CD4-positive, alpha-beta T cell (primary cell): ENCODE measurements around the gene SORCS2. TPM values are rescaled to one million over a fixed set of nuclear protein-coding genes. Genes with fewer than 3 reads are reported as not detected.

ENCODE experiments used
- ATAC-seq: fragments of 200-7000 bp; cut with Tn5 transposase; one replicate; pipeline ENCODE4 v1.10.0; 2022; ENCODE audit warnings: mild to moderate bottlenecking; ENCODE audit not compliant: poor library complexity
- CTCF ChIA-PET: fragments of 350-600 bp; sonication (Branson Sonifier 250); formaldehyde crosslinking; loops from one replicate; lab custom pipeline; 2021; ENCODE audit warnings: antibody characterized with exemption, inconsistent platforms; lab: Charles Lee
- POLR2A ChIA-PET: fragments of 350-600 bp; sonication (Branson Sonifier 250); formaldehyde crosslinking; loops from one replicate; lab custom pipeline; 2021; ENCODE audit warnings: antibody characterized with exemption, inconsistent platforms; lab: Charles Lee
- DNase-seq, 14 experiments: peaks; one replicate each; pipeline ENCODE4 v3.0.0-alpha.2; 2013 to 2020; ENCODE audit warnings: mixed read lengths in 2 of 14
- H3K27ac ChIP-seq, 2 donors: one replicate each; pipeline versions ENCODE4 v1.5.1 to v1.7.0; 2013; ENCODE audit warnings: low read length in 2 of 2, low read depth in 1 of 2, mild to moderate bottlenecking in 1 of 2
- H3K27me3 ChIP-seq, 2 experiments: 1 replicate in 1 of 2; 2 replicates in 1 of 2; pipeline versions ENCODE4 v1.6.1 to v1.7.0; 2013; ENCODE audit warnings: low read length in 2 of 2, control low read depth in 1 of 2, mild to moderate bottlenecking in 1 of 2, moderate library complexity in 1 of 2; ENCODE audit not compliant: insufficient read depth in 2 of 2, control insufficient read depth in 1 of 2
- H3K36me3 ChIP-seq: one replicate; pipeline ENCODE4 v1.6.1; 2013; ENCODE audit warnings: low read length, control low read depth; ENCODE audit not compliant: insufficient read depth
- H3K4me1 ChIP-seq: one replicate; pipeline ENCODE4 v1.6.1; 2013; ENCODE audit warnings: low read length, control low read depth; ENCODE audit not compliant: insufficient read depth
- H3K4me3 ChIP-seq: one replicate; pipeline ENCODE4 v1.5.1; 2013; ENCODE audit warnings: mild to moderate bottlenecking, low read length, moderate library complexity
- H3K9me3 ChIP-seq, 2 experiments: 1 replicate in 1 of 2; 2 replicates in 1 of 2; pipeline versions ENCODE4 v1.6.1 to v1.7.0; 2013; ENCODE audit warnings: low read length in 2 of 2, mild to moderate bottlenecking in 2 of 2, control low read depth in 1 of 2, moderate library complexity in 1 of 2; ENCODE audit not compliant: control insufficient read depth in 1 of 2, insufficient read depth in 1 of 2
- H3K27ac Mint-ChIP-seq: one replicate; pipeline ENCODE4 v1.8.0; 2020; ENCODE audit warnings: mixed read lengths
- H3K27me3 Mint-ChIP-seq: one replicate; pipeline ENCODE4 v1.8.0; 2021; ENCODE audit warnings: mixed read lengths
- H3K36me3 Mint-ChIP-seq: one replicate; pipeline ENCODE4 v1.8.0; 2021; ENCODE audit warnings: low read depth, mixed read lengths
- H3K4me1 Mint-ChIP-seq: one replicate; pipeline ENCODE4 v1.8.0; 2021; ENCODE audit warnings: low read depth, mixed read lengths
- H3K4me3 Mint-ChIP-seq: one replicate; pipeline ENCODE4 v1.8.0; 2020; ENCODE audit warnings: mild to moderate bottlenecking, mixed read lengths
- H3K9me3 Mint-ChIP-seq: one replicate; pipeline ENCODE4 v1.8.0; 2020; ENCODE audit warnings: mixed read lengths
- intact Hi-C, 2 experiments: fragments of 100-400 bp; cut with DNase I in 1 of 2; cut with micrococcal nuclease in 1 of 2; formaldehyde crosslinking; loops; one replicate each; pipeline versions ENCODE4 v1.15.1 to v1.9.0; 2023 to 2025; cut with DNase I, micrococcal nuclease
- total RNA-seq, 174 experiments: library from RNA in 2 of 174; stranded (reverse) in 2 of 174; gene quantifications; one replicate each; pipeline ENCODE4 v1.2.3 and lab custom pipeline; 2021 to 2026
- TF ChIP-seq, protein P1 (sequence below): fragments of 200-600 bp; IDR thresholded peaks from one replicate; pipeline ENCODE4 v1.8.0; 2022; ENCODE audit warnings: antibody characterized with exemption, mild to moderate bottlenecking

The SORCS2 gene
- total RNA-seq, 2 experiments from 2014 or later: not detected

DNA sequence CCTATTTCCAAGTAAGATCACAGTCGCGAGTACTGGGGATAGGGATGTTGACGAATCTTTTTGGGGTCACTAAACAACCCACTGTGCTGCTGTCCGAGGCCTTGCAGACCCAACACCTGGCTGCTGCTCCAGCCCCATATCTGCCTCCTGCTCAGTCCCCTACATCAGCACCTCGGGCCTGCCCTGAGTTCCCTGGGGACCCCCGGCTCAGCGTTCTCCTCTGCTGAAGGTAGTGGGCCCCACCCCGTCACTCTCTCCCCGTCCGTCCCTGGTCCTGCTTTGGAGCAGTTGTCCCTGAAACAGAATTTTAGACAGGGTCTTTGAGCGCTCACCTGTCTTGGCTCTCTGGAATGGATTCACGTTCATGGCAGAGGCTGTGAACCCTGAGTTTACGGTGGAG, 444.8 kb downstream of the SORCS2 start:
- H3K4me3 Mint-ChIP-seq: no peak overlapping the region
- intact Hi-C loops: no loop called here

DNA sequence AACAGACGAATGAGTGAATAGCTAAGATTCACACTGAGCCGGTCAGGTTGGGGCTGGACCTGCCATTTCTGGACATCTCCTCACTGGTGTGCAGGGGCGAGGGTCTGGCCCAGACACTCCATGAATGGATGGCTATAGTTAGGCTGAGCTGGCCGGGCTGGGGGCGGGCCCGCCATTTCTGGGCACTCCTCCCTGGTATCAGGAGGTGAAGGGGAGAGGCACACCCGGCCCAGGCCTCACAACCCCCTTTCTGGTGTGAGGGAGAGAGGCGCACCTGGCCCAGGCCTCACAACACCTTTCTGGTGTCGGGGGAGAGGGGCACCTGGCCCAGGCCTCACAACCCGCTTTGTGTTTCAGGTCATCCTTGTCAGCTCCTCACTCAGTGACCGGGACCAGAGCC, 445.6 kb downstream of the SORCS2 start:
- Mint-ChIP-seq H3K27me3 (peaks cover 8% of the 10 kb centered on the region), H3K27ac (no peak overlapping the region), H3K9me3 (no peaks in the 10 kb centered on the region), H3K36me3 (no peaks in the 10 kb centered on the region), H3K4me1 (no peaks in the 10 kb centered on the region), H3K4me3 (no peak overlapping the region)
- Histone ChIP-seq H3K36me3 (no peaks in the 10 kb centered on the region), H3K27ac (no peak overlapping the region), H3K9me3 (peaks cover 0 to 8% of the 10 kb centered on the region in 2 experiments), H3K4me3 (no peak overlapping the region), H3K27me3 (no peaks in the 10 kb centered on the region), H3K4me1 (peaks cover 3% of the 10 kb centered on the region)
- TF ChIP-seq, protein P1, sequence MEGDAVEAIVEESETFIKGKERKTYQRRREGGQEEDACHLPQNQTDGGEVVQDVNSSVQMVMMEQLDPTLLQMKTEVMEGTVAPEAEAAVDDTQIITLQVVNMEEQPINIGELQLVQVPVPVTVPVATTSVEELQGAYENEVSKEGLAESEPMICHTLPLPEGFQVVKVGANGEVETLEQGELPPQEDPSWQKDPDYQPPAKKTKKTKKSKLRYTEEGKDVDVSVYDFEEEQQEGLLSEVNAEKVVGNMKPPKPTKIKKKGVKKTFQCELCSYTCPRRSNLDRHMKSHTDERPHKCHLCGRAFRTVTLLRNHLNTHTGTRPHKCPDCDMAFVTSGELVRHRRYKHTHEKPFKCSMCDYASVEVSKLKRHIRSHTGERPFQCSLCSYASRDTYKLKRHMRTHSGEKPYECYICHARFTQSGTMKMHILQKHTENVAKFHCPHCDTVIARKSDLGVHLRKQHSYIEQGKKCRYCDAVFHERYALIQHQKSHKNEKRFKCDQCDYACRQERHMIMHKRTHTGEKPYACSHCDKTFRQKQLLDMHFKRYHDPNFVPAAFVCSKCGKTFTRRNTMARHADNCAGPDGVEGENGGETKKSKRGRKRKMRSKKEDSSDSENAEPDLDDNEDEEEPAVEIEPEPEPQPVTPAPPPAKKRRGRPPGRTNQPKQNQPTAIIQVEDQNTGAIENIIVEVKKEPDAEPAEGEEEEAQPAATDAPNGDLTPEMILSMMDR: no peak
- ATAC-seq (no peak), DNase-seq (no peak)
- CTCF ChIA-PET: no interaction called here
- intact Hi-C loops: no loop called here
- POLR2A ChIA-PET: no interaction called here

More for the DNA sequence above, 444.8 kb downstream of the SORCS2 start:
- peaks cover 0 to 8% of the 10 kb centered on the region in 2 experiments for H3K9me3 ChIP-seq
- POLR2A ChIA-PET: no interaction called here
- CTCF ChIA-PET: no interaction called here
- no peaks in the 10 kb centered on the region for H3K36me3 ChIP-seq
- DNase-seq (no peak), ATAC-seq (no peak)
- H3K27me3 Mint-ChIP-seq: peaks cover 8% of the 10 kb centered on the region
- H3K27ac Mint-ChIP-seq: no peak overlapping the region
- H3K27me3 ChIP-seq: peaks cover 0 to 5% of the 10 kb centered on the region in 2 experiments
- H3K4me3 ChIP-seq: no peak overlapping the region
- no peak overlapping the region for H3K27ac ChIP-seq
- H3K4me1 Mint-ChIP-seq: no peaks in the 10 kb centered on the region
- no peaks in the 10 kb centered on the region for H3K9me3 Mint-ChIP-seq
- TF ChIP-seq, protein P1: no peak
- no peaks in the 10 kb centered on the region for H3K36me3 Mint-ChIP-seq
- peaks cover 3% of the 10 kb centered on the region for H3K4me1 ChIP-seq

DNA sequence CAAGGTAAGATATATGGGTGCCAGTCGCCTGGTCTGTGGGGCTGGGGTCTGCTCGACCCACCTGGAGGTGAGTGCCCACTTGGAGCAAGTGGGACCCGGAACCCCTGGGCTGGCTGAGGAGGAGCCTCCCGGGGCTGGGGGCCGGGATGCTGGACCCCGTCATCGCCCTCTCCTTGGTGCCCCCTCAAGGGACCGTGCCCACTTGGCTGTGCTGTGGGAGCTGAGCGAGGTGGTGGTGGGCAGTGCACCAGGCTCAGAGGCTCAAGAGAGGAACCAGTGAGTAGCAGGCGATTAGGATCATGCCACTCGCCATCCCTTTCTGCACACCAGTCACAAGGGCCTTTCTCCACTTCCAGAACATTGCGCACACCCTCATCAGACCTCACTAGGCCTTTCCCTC, 446.2 kb downstream of the SORCS2 start:
- POLR2A ChIA-PET: no interaction called here
- Mint-ChIP-seq H3K27ac (no peak overlapping the region), H3K27me3 (peaks cover 8% of the 10 kb centered on the region), H3K9me3 (no peaks in the 10 kb centered on the region), H3K4me3 (no peak overlapping the region), H3K36me3 (no peaks in the 10 kb centered on the region), H3K4me1 (no peaks in the 10 kb centered on the region)
- no peak for DNase-seq
- intact Hi-C loops: no loop called here
- no peak for ATAC-seq
- H3K4me3 ChIP-seq: no peak overlapping the region
- H3K27ac ChIP-seq: no peak overlapping the region
- TF ChIP-seq, protein P1: no peak
- H3K27me3 ChIP-seq: no peaks in the 10 kb centered on the region
- H3K9me3 ChIP-seq: peaks cover 0 to 8% of the 10 kb centered on the region in 2 experiments
- H3K36me3 ChIP-seq: no peaks in the 10 kb centered on the region
- CTCF ChIA-PET: no interaction called here
- peaks cover 3% of the 10 kb centered on the region for H3K4me1 ChIP-seq
